Measurements from ENCODE around the gene UAP1L1. TPM values are rescaled to one million over a fixed set of nuclear protein-coding genes. Genes with fewer than 3 reads are reported as not detected.

The UAP1L1 gene
- total RNA-seq, 1 experiment from 2014 or later, result 6.6 TPM

GRCh38 chr9:137099231-137099630 lies 21.9 kb downstream of the UAP1L1 start:
- no peak overlapping the region for H3K9ac ChIP-seq (ENCODE audit: extremely low read depth, insufficient read length, low read length)
- no peak overlapping the region for H3K4me2 ChIP-seq (ENCODE audit: insufficient read depth, insufficient read length, low read length)
- peaks cover 3 to 7% of the 10 kb centered on the region in 2 experiments; a peak in 4 of 5 replicates for H3K9me3 Mint-ChIP-seq
- no peak overlapping the region for H4K8ac ChIP-seq (replicated peaks; ENCODE audit: insufficient read length, low read depth, low read length)
- no peak overlapping the region for H3K4me3 Mint-ChIP-seq
- H3K4me1 Mint-ChIP-seq, result no peaks in the 10 kb centered on the region
- WGBS (ENCODE audit: extremely low coverage, insufficient read length, low lambda C conversion rate), result no CpG with 5 or more reads among the region's 14 CpGs
- H3K27ac ChIP-seq (ENCODE audit: insufficient read length, low read depth, low read length), result no peak overlapping the region
- H3K27me3 Mint-ChIP-seq (ENCODE audit: low read depth), result no peaks in the 10 kb centered on the region; the same call in 1 of the 2 replicates
- no peak overlapping the region for H2BK120ac ChIP-seq (ENCODE audit: low read depth, low read length, poor library complexity, severe bottlenecking)
- no peaks in the 10 kb centered on the region for H4K20me1 ChIP-seq (ENCODE audit: control insufficient read depth, insufficient read depth, insufficient read length)
- no peak overlapping the region for H3K23ac ChIP-seq (ENCODE audit: insufficient read length, low read depth, low read length)
- H3K79me1 ChIP-seq (ENCODE audit: insufficient read depth, low read depth, low read length, poor library complexity, severe bottlenecking), result no peaks in the 10 kb centered on the region
- peaks cover 11 to 31% (median 23%) of the 10 kb centered on the region in 3 experiments for H3K36me3 Mint-ChIP-seq (ENCODE audit: insufficient read depth in 1 of 3, low read depth in 3 of 3)
- H3K4ac ChIP-seq (ENCODE audit: low read depth, low read length), result no peak overlapping the region
- H2BK20ac ChIP-seq (ENCODE audit: low read depth, low read length, poor library complexity, severe bottlenecking), result no peak overlapping the region
- H3K27ac Mint-ChIP-seq, result no peak overlapping the region; a peak in 1 of 7 replicates
- H4K91ac ChIP-seq (ENCODE audit: insufficient read length, low read depth, low read length), result no peak overlapping the region
- no peak overlapping the region for H4K5ac ChIP-seq (ENCODE audit: insufficient read length, low read depth, low read length)
- no peak overlapping the region for H2AFZ ChIP-seq (ENCODE audit: low read length)
- no peaks in the 10 kb centered on the region for H3K27me3 ChIP-seq (ENCODE audit: insufficient read depth, low read length)
- no peak overlapping the region for H3K18ac ChIP-seq (ENCODE audit: insufficient read length, low read depth, low read length)
- H3K14ac ChIP-seq (ENCODE audit: insufficient read depth, low read length), result no peak overlapping the region
- H3K79me2 ChIP-seq (ENCODE audit: insufficient read depth, low read length), result no peaks in the 10 kb centered on the region
- no peak overlapping the region for H3T11ph ChIP-seq (ENCODE audit: low read length)
- H3K56ac ChIP-seq (ENCODE audit: insufficient read length, low read depth, low read length), result no peak overlapping the region
- H2BK12ac ChIP-seq (ENCODE audit: insufficient read length, low read depth, low read length), result no peak overlapping the region
- no peaks in the 10 kb centered on the region for H3K4me1 ChIP-seq (ENCODE audit: insufficient read depth, low read length)
- DNase-seq, result no peak
- no peak for TF ChIP-seq CTCF (conservative IDR thresholded peaks at IDR 0.05)
- H2AK5ac ChIP-seq (ENCODE audit: insufficient read length, low read length), result no peak overlapping the region
- no peaks in the 10 kb centered on the region for H3K23me2 ChIP-seq (ENCODE audit: insufficient read length, low read depth, low read length, poor library complexity, severe bottlenecking)
- H3K9me3 ChIP-seq (ENCODE audit: control insufficient read depth, low read depth, low read length), result peaks cover 16% of the 10 kb centered on the region
- H2BK5ac ChIP-seq (ENCODE audit: insufficient read length, low read length), result no peak overlapping the region
- no peak overlapping the region for H2BK15ac ChIP-seq (ENCODE audit: low read depth, low read length)

Measured in H9 (cell line).